NCI-H2107 (cell line): Measurements from ENCODE around the gene ZNF792.
"Not testable (repeated sequence)": the region's sequence is repeated elsewhere in the genome, so short reads cannot be mapped to it uniquely, and the experiment has no call there.

Source experiments
- DNase-seq: peaks from one replicate; lab custom pipeline; 2025; lab: John Stamatoyannopoulos, UW

ZNF792 gene

GRCh38 chr19:34998777-34999497 is 34.9 kb upstream of the ZNF792 start:
- DNase-seq, result no peak

- DNase-seq, result not testable (repeated sequence)
Measured at GRCh38 chr19:34998224-34998623, 34.2 kb upstream of the ZNF792 start.

- DNase-seq, result no peak
Measured at GRCh38 chr19:34997071-34997617, 33.1 kb upstream of the ZNF792 start.

GRCh38 chr19:34995551-34995950 is 31.5 kb upstream of the ZNF792 start:
- no peak for DNase-seq

- no peak for DNase-seq
Measured at GRCh38 chr19:34994643-34995541, 30.9 kb upstream of the ZNF792 start.

GRCh38 chr19:34994286-34994642 is 30.2 kb upstream of the ZNF792 start:
- DNase-seq, result no peak

- DNase-seq, result not testable (repeated sequence)
Measured at GRCh38 chr19:34992582-34992981, 28.6 kb upstream of the ZNF792 start.

GRCh38 chr19:34991542-34992333 is 27.7 kb upstream of the ZNF792 start:
- DNase-seq, result no peak

GRCh38 chr19:34990578-34991192 is 26.7 kb upstream of the ZNF792 start:
- no peak for DNase-seq

- no peak for DNase-seq
Measured at GRCh38 chr19:34989298-34989697, 25.3 kb upstream of the ZNF792 start.

GRCh38 chr19:34988119-34988518 is 24.1 kb upstream of the ZNF792 start:
- DNase-seq, result no peak

GRCh38 chr19:34985249-34986022 is 21.4 kb upstream of the ZNF792 start:
- no peak for DNase-seq

GRCh38 chr19:34984287-34984686 is 20.3 kb upstream of the ZNF792 start:
- DNase-seq, result no peak

GRCh38 chr19:34983786-34984185 is 19.8 kb upstream of the ZNF792 start:
- DNase-seq, result no peak

GRCh38 chr19:34982275-34982674 is 18.2 kb upstream of the ZNF792 start:
- DNase-seq, result no peak

- no peak for DNase-seq
Measured at GRCh38 chr19:34979819-34980640, 16.0 kb upstream of the ZNF792 start.

GRCh38 chr19:34976611-34977010 is 12.6 kb upstream of the ZNF792 start:
- DNase-seq, result no peak

- DNase-seq, result no peak
Measured at GRCh38 chr19:34975056-34975455, 11.0 kb upstream of the ZNF792 start.

GRCh38 chr19:34974646-34975045 is 10.6 kb upstream of the ZNF792 start:
- DNase-seq, result no peak

- no peak for DNase-seq
Measured at GRCh38 chr19:34972163-34972705, 8.2 kb upstream of the ZNF792 start.
